NT2/D1 (cell line): ENCODE data around the gene PAK5.

Source experiments
- SUZ12 ChIP-seq: IDR thresholded peaks from 2 replicates; pipeline ENCODE4 v1.6.1; 2011; ENCODE audit not compliant: insufficient read length, insufficient read depth; ENCODE audit errors: extremely low read depth
- YY1 ChIP-seq: IDR thresholded peaks from 2 replicates; pipeline ENCODE4 v1.6.1; 2011; ENCODE audit not compliant: insufficient read length, insufficient read depth

DNA sequence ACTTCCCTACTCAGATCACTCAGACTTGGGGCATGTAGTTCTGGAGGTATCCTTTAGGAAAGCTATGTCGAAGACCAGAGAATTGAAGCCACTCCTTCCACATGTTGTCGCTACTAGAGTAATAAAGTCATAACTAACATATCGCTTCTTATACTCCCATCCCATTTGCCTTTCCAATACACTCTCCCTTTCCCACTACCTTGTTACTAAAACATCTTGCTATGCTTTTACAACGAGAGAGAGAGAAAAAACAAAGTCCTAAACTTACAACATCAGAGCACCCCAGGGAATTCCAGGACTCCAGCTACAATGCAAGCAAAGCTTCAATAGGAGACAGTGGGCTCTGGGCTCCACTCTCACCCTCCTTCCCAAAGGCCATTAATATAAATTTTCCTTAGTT is 329.6 kb downstream of the PAK5 start:
- TF ChIP-seq SUZ12 (no peak), YY1 (no peak)
